PC-3 (cell line): ENCODE measurements around the gene ZNF366. TPM values are rescaled to one million over a fixed set of nuclear protein-coding genes. Genes with fewer than 3 reads are reported as not detected.

Experiments
- ATAC-seq: fragments of 200-7000 bp; cut with Tn5 transposase; 2 replicates; pipeline ENCODE4 v1.9.1; 2020; ENCODE audit warnings: mild to moderate bottlenecking, moderate library complexity
- BruUV-seq: library from RNA; stranded (reverse); fragments of 400-500 nt; replicated peaks from 2 replicates; lab custom pipeline; 2021; lab: Mats Ljungman, UMichigan
- CTCF ChIA-PET: fragments of 300-600 bp; sonication (Branson Sonifier 250); formaldehyde crosslinking; loops from one replicate; lab custom pipeline; 2022; ENCODE audit warnings: antibody characterized with exemption; lab: Charles Lee
- POLR2A ChIA-PET: fragments of 300-600 bp; sonication (Branson Sonifier 250); formaldehyde crosslinking; loops from one replicate; lab custom pipeline; 2022; ENCODE audit warnings: antibody characterized with exemption; ENCODE audit not compliant: unreplicated experiment; lab: Charles Lee
- DNase-seq: peaks from one replicate; pipeline ENCODE4 v3.0.0-alpha.2; 2015
- H2AFZ ChIP-seq: fragments of 300-600 bp; sonication (generic); 2 replicates; pipeline ENCODE4 v1.6.0; 2016; ENCODE audit warnings: antibody characterized with exemption, low read length
- H3F3A ChIP-seq: fragments of 300-600 bp; sonication (generic); one replicate; pipeline ENCODE4 v1.6.0; 2017; ENCODE audit warnings: antibody characterized with exemption, low read length, control low read depth, mild to moderate bottlenecking; ENCODE audit not compliant: unreplicated experiment
- H3K27ac ChIP-seq: fragments of 300-600 bp; sonication (generic); 2 replicates; pipeline ENCODE4 v1.5.1; 2016; ENCODE audit warnings: mild to moderate bottlenecking, low read length
- H3K27me3 ChIP-seq: fragments of 300-600 bp; sonication (generic); 2 replicates; pipeline ENCODE4 v1.6.1; 2016; ENCODE audit warnings: low read length, mixed read lengths
- H3K36me3 ChIP-seq: fragments of 300-600 bp; sonication (generic); 2 replicates; pipeline ENCODE4 v1.6.1; 2016; ENCODE audit warnings: low read depth, mixed run types, low read length, mixed read lengths
- H3K4me1 ChIP-seq: fragments of 300-600 bp; sonication (generic); 2 replicates; pipeline ENCODE4 v1.5.1; 2016; ENCODE audit warnings: low read length; ENCODE audit not compliant: insufficient read depth
- H3K4me2 ChIP-seq: fragments of 300-600 bp; sonication (generic); 2 replicates; pipeline ENCODE4 v1.6.0; 2016; ENCODE audit warnings: low read length
- H3K4me3 ChIP-seq: fragments of 300-600 bp; sonication (generic); 2 replicates; pipeline ENCODE4 v1.5.1; 2016; ENCODE audit warnings: mild to moderate bottlenecking, low read length, mixed read lengths
- H3K79me2 ChIP-seq: fragments of 300-600 bp; sonication (generic); 2 replicates; pipeline ENCODE4 v1.6.1; 2017; ENCODE audit warnings: low read length, mixed read lengths
- H3K9ac ChIP-seq: fragments of 300-600 bp; sonication (generic); 2 replicates; pipeline ENCODE4 v1.6.0; 2016; ENCODE audit warnings: mild to moderate bottlenecking, low read length
- H3K9me2 ChIP-seq: fragments of 300-600 bp; sonication (generic); replicated peaks from 2 replicates; pipeline ENCODE4 v1.6.1; 2016; ENCODE audit warnings: mixed run types, low read length, mixed read lengths
- H3K9me3 ChIP-seq: fragments of 300-600 bp; sonication (generic); 2 replicates; pipeline ENCODE4 v1.6.1; 2016; ENCODE audit warnings: low read length, mixed read lengths
- H4K20me1 ChIP-seq: fragments of 300-600 bp; sonication (generic); 2 replicates; pipeline ENCODE4 v1.6.1; 2016; ENCODE audit warnings: low read length, mixed read lengths
- EZH2 ChIP-seq: fragments of 300-600 bp; sonication (generic); IDR thresholded peaks from one replicate; pipeline ENCODE4 v1.6.1; 2017; ENCODE audit warnings: antibody characterized with exemption, mild to moderate bottlenecking, low read length; ENCODE audit not compliant: unreplicated experiment
- EZH2phosphoT487 ChIP-seq: fragments of 300-600 bp; sonication (generic); IDR thresholded peaks from 2 replicates; pipeline ENCODE4 v1.6.1; 2018; ENCODE audit warnings: mild to moderate bottlenecking, antibody characterized with exemption, low read length, borderline replicate concordance
- intact Hi-C: fragments of 100-400 bp; cut with micrococcal nuclease; formaldehyde crosslinking; loops from 2 replicates; pipeline ENCODE4 v1.9.0; 2023
- total RNA-seq: library from RNA; depleted of rRNA; stranded (reverse); fragments of >200 nt; gene quantifications from 2 replicates; pipeline ENCODE4 v1.2.3, GENCODE V29; 2014
- TF ChIP-seq, protein P1 (sequence below): fragments of 300-600 bp; sonication (generic); conservative IDR thresholded peaks from 2 replicates; pipeline ENCODE4 v1.5.1; 2017; ENCODE audit warnings: antibody characterized with exemption, low read depth, mild to moderate bottlenecking, low read length

ZNF366 gene
- total RNA-seq, 1 experiment from 2014 or later = not detected

DNA sequence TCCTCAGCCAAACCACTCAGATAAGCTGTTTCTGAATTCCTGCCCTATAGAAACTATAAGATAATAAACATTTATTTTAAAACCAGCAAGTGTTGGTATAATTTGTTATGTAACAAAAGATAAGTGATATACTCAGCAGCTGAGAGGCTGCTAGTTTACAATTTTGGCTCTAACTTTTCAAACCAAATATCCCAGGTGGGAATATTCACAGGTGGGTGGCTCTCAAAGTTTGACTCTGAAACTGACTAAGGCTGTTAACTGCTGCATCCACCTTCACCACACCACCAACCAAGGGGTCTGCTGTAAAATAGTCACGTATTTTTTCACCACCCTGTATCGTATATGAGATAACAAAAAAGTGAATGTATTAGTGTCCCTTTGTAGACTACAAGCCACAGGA lies 9.7 kb upstream of the ZNF366 start:
- Histone ChIP-seq H3K9me2 (no peaks in the 10 kb centered on the region), H2AFZ (no peak overlapping the region), H3F3A (peaks cover 4% of the 10 kb centered on the region), H3K36me3 (no peaks in the 10 kb centered on the region), H3K4me1 (peaks cover 19% of the 10 kb centered on the region), H3K4me2 (no peak overlapping the region), H3K27ac (no peak overlapping the region), H3K4me3 (no peak overlapping the region), H3K9me3 (no peaks in the 10 kb centered on the region), H3K79me2 (no peaks in the 10 kb centered on the region), H4K20me1 (no peaks in the 10 kb centered on the region), H3K27me3 (no peaks in the 10 kb centered on the region), H3K9ac (no peak overlapping the region)
- BruUV-seq = no TSS peak
- POLR2A ChIA-PET = no interaction called here
- intact Hi-C loops = no loop called here
- TF ChIP-seq EZH2 (no peak), EZH2phosphoT487 (no peak)
- TF ChIP-seq, protein P1, sequence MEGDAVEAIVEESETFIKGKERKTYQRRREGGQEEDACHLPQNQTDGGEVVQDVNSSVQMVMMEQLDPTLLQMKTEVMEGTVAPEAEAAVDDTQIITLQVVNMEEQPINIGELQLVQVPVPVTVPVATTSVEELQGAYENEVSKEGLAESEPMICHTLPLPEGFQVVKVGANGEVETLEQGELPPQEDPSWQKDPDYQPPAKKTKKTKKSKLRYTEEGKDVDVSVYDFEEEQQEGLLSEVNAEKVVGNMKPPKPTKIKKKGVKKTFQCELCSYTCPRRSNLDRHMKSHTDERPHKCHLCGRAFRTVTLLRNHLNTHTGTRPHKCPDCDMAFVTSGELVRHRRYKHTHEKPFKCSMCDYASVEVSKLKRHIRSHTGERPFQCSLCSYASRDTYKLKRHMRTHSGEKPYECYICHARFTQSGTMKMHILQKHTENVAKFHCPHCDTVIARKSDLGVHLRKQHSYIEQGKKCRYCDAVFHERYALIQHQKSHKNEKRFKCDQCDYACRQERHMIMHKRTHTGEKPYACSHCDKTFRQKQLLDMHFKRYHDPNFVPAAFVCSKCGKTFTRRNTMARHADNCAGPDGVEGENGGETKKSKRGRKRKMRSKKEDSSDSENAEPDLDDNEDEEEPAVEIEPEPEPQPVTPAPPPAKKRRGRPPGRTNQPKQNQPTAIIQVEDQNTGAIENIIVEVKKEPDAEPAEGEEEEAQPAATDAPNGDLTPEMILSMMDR = no peak
- DNase-seq = no peak
- no peak for ATAC-seq
- CTCF ChIA-PET = no interaction called here

DNA sequence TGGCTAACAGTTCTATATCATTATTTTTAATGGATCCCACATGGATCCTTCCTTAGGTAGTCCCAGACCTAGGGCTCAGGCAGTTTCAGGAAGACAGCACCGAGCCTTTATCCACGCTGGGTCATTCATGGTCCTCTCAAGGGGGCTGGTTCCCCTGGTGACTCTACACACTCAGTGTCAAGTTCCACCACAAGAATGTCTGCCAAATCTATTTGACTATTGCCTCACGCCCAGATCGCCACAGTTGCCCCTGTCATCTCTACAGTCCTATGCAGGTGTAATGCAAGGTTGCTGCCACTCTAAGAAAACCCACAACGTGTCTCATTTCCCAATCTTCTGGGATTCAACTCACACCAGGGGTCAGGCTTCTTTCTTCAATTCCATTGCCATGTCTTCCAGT lies 8.0 kb upstream of the ZNF366 start:
- Histone ChIP-seq H3K4me3 (no peak overlapping the region), H2AFZ (no peak overlapping the region), H3K9me3 (no peaks in the 10 kb centered on the region), H3K4me1 (peaks cover 35% of the 10 kb centered on the region), H3K79me2 (no peaks in the 10 kb centered on the region), H3K27me3 (no peaks in the 10 kb centered on the region), H4K20me1 (no peaks in the 10 kb centered on the region), H3K4me2 (no peak overlapping the region), H3F3A (peaks cover 5% of the 10 kb centered on the region), H3K27ac (no peak overlapping the region), H3K36me3 (no peaks in the 10 kb centered on the region), H3K9ac (no peak overlapping the region), H3K9me2 (no peaks in the 10 kb centered on the region)
- ChIA-PET CTCF (no interaction called here), POLR2A (no interaction called here)
- ATAC-seq = no peak
- no TSS peak for BruUV-seq
- peak; percentile 32 for DNase-seq
- intact Hi-C loops = no loop called here
- TF ChIP-seq EZH2phosphoT487 (no peak), EZH2 (no peak)
- TF ChIP-seq, protein P1 = no peak

DNA sequence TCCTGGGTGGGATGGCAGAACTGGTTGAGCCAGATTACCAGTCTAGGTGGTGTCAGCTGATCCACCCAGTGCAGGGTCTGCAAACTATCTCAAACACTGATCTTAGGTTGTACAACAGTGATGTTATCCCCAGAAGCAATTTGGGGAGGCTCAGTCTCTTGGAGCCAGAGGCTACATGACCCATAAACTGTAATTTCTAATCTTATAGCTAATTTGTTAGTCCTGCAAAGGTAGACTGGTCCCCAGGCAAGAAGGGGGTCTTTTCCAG lies 5.3 kb upstream of the ZNF366 start:
- no peak for DNase-seq
- Histone ChIP-seq H3K79me2 (no peaks in the 10 kb centered on the region), H3K9me2 (no peaks in the 10 kb centered on the region), H3K4me1 (peaks cover 37% of the 10 kb centered on the region), H3K4me3 (no peak overlapping the region), H3F3A (peaks cover 5% of the 10 kb centered on the region), H3K9me3 (no peaks in the 10 kb centered on the region), H3K27ac (peak overlapping the region; percentile 85), H3K36me3 (no peaks in the 10 kb centered on the region), H2AFZ (no peak overlapping the region), H3K4me2 (peak overlapping the region; percentile 53; the same call in 1 of the 2 replicates), H4K20me1 (no peaks in the 10 kb centered on the region), H3K27me3 (no peaks in the 10 kb centered on the region), H3K9ac (no peak overlapping the region)
- TF ChIP-seq, protein P1 = no peak
- ChIA-PET POLR2A (no interaction called here), CTCF (no interaction called here)
- intact Hi-C loops = loop anchor here (5.0 kb wide), 1 partner anchor 45 kb away; no protein-coding TSS in a partner anchor
- no TSS peak for BruUV-seq
- no peak for ATAC-seq
